ENCODE measurements around the gene CD86.

GRCh38 chr3:122013448-122013925 is 41.7 kb upstream of the CD86 start:
- TF ChIP-seq CTCF (IDR thresholded peaks at IDR 0.05; ENCODE audit: low read depth, low read length, poor library complexity, severe bottlenecking) (no peak), EZH2phosphoT487 (IDR thresholded peaks at IDR 0.05; ENCODE audit: borderline replicate concordance, low read length) (no peak)

Measured in DOHH2 (cell line).